CD4-positive, alpha-beta T cell (primary cell): ENCODE measurements around the gene PDCD10. TPM values are rescaled to one million over a fixed set of nuclear protein-coding genes. Genes with fewer than 3 reads are reported as not detected.

Experiments
- ATAC-seq: fragments of 200-7000 bp; cut with Tn5 transposase; one replicate; pipeline ENCODE4 v1.10.0; 2022; ENCODE audit warnings: mild to moderate bottlenecking; ENCODE audit not compliant: poor library complexity
- CTCF ChIA-PET: fragments of 350-600 bp; sonication (Branson Sonifier 250); formaldehyde crosslinking; loops from one replicate; lab custom pipeline; 2021; ENCODE audit warnings: antibody characterized with exemption, inconsistent platforms; lab: Charles Lee
- POLR2A ChIA-PET: fragments of 350-600 bp; sonication (Branson Sonifier 250); formaldehyde crosslinking; loops from one replicate; lab custom pipeline; 2021; ENCODE audit warnings: antibody characterized with exemption, inconsistent platforms; lab: Charles Lee
- DNase-seq, 14 experiments: peaks; one replicate each; pipeline ENCODE4 v3.0.0-alpha.2; 2013 to 2020; ENCODE audit warnings: mixed read lengths in 2 of 14
- H3K27ac ChIP-seq, 2 donors: one replicate each; pipeline versions ENCODE4 v1.5.1 to v1.7.0; 2013; ENCODE audit warnings: low read length in 2 of 2, low read depth in 1 of 2, mild to moderate bottlenecking in 1 of 2
- H3K27me3 ChIP-seq, 2 experiments: 1 replicate in 1 of 2; 2 replicates in 1 of 2; pipeline versions ENCODE4 v1.6.1 to v1.7.0; 2013; ENCODE audit warnings: low read length in 2 of 2, control low read depth in 1 of 2, mild to moderate bottlenecking in 1 of 2, moderate library complexity in 1 of 2; ENCODE audit not compliant: insufficient read depth in 2 of 2, control insufficient read depth in 1 of 2
- H3K36me3 ChIP-seq: one replicate; pipeline ENCODE4 v1.6.1; 2013; ENCODE audit warnings: low read length, control low read depth; ENCODE audit not compliant: insufficient read depth
- H3K4me1 ChIP-seq: one replicate; pipeline ENCODE4 v1.6.1; 2013; ENCODE audit warnings: low read length, control low read depth; ENCODE audit not compliant: insufficient read depth
- H3K4me3 ChIP-seq: one replicate; pipeline ENCODE4 v1.5.1; 2013; ENCODE audit warnings: mild to moderate bottlenecking, low read length, moderate library complexity
- H3K9me3 ChIP-seq, 2 experiments: 1 replicate in 1 of 2; 2 replicates in 1 of 2; pipeline versions ENCODE4 v1.6.1 to v1.7.0; 2013; ENCODE audit warnings: low read length in 2 of 2, mild to moderate bottlenecking in 2 of 2, control low read depth in 1 of 2, moderate library complexity in 1 of 2; ENCODE audit not compliant: control insufficient read depth in 1 of 2, insufficient read depth in 1 of 2
- H3K27ac Mint-ChIP-seq: one replicate; pipeline ENCODE4 v1.8.0; 2020; ENCODE audit warnings: mixed read lengths
- H3K27me3 Mint-ChIP-seq: one replicate; pipeline ENCODE4 v1.8.0; 2021; ENCODE audit warnings: mixed read lengths
- H3K36me3 Mint-ChIP-seq: one replicate; pipeline ENCODE4 v1.8.0; 2021; ENCODE audit warnings: low read depth, mixed read lengths
- H3K4me1 Mint-ChIP-seq: one replicate; pipeline ENCODE4 v1.8.0; 2021; ENCODE audit warnings: low read depth, mixed read lengths
- H3K4me3 Mint-ChIP-seq: one replicate; pipeline ENCODE4 v1.8.0; 2020; ENCODE audit warnings: mild to moderate bottlenecking, mixed read lengths
- H3K9me3 Mint-ChIP-seq: one replicate; pipeline ENCODE4 v1.8.0; 2020; ENCODE audit warnings: mixed read lengths
- CTCF ChIP-seq: fragments of 200-600 bp; IDR thresholded peaks from one replicate; pipeline ENCODE4 v1.8.0; 2022; ENCODE audit warnings: antibody characterized with exemption, mild to moderate bottlenecking
- intact Hi-C, 2 experiments: fragments of 100-400 bp; cut with DNase I in 1 of 2; cut with micrococcal nuclease in 1 of 2; formaldehyde crosslinking; loops; one replicate each; pipeline versions ENCODE4 v1.15.1 to v1.9.0; 2023 to 2025; cut with DNase I, micrococcal nuclease
- polyA plus RNA-seq, 2 donors: library from polyadenylated mRNA; unstranded; fragments of 120-200 nt; gene quantifications; one replicate each; pipeline ENCODE4 v1.2.1, GENCODE V29; 2013
- total RNA-seq, 174 experiments: library from RNA in 2 of 174; stranded (reverse) in 2 of 174; gene quantifications; one replicate each; pipeline ENCODE4 v1.2.3 and lab custom pipeline; 2021 to 2026

Gene PDCD10
- total RNA-seq: 10 to 100 TPM; 19.0 to 22.8 TPM
- 62.2 TPM for polyA plus RNA-seq (2013, experiment 1 of 2)
- polyA plus RNA-seq (2013, experiment 2 of 2): 62.5 TPM
- total RNA-seq (lab: John Stamatoyannopoulos, UW): 25.5 to 109 (median 56.3) reads per million in 172 experiments

- H3K4me1 Mint-ChIP-seq: peaks cover 16% of the 10 kb centered on the region
- no peak for TF ChIP-seq CTCF
- no peaks in the 10 kb centered on the region for H3K27me3 Mint-ChIP-seq
- Histone ChIP-seq H3K27me3 (no peaks in the 10 kb centered on the region), H3K9me3 (no peaks in the 10 kb centered on the region), H3K4me3 (peak within 1 kb of the TSS; percentile 80), H3K4me1 (peaks cover 7% of the 10 kb centered on the region), H3K36me3 (no peaks in the 10 kb centered on the region), H3K27ac (peak within 1 kb of the TSS; percentile 77 to 80)
- DNase-seq (peak; percentile 92 to 99 (median 95)), ATAC-seq (peak; percentile 85)
- peaks cover 6% of the 10 kb centered on the region for H3K36me3 Mint-ChIP-seq
- no peak within 1 kb of the TSS for H3K4me3 Mint-ChIP-seq
- ChIA-PET POLR2A (interaction anchor here (0.6 to 1.4 kb wide), 7 partner anchors 9 to 360 kb away, joined by 3 to 4 read pairs (median 3); no protein-coding TSS in a partner anchor), CTCF (no interaction called here)
- H3K9me3 Mint-ChIP-seq: no peaks in the 10 kb centered on the region
- intact Hi-C loops: loop anchor here in 1 of 2 experiments (2.0 to 5.0 kb wide), 2 partner anchors 42 to 354 kb away; partner anchors contain the start of gene ZBBX
- no peak within 1 kb of the TSS for H3K27ac Mint-ChIP-seq
Measured at GRCh38 chr3:167734498-167735232, at the start of gene PDCD10. TSS of gene PDCD10 (minus strand) at chr3:167734892. CDS start at chr3:167720157, 14,735 bp downstream.

- Mint-ChIP-seq H3K4me3 (no peak overlapping the region), H3K4me1 (no peaks in the 10 kb centered on the region), H3K36me3 (no peaks in the 10 kb centered on the region), H3K27me3 (no peaks in the 10 kb centered on the region), H3K9me3 (peaks cover 5% of the 10 kb centered on the region), H3K27ac (no peak overlapping the region)
- H3K9me3 ChIP-seq: no peaks in the 10 kb centered on the region
- POLR2A ChIA-PET: no interaction called here
- no peak overlapping the region for H3K27ac ChIP-seq
- H3K4me3 ChIP-seq: no peak overlapping the region
- TF ChIP-seq CTCF: no peak
- H3K27me3 ChIP-seq: no peaks in the 10 kb centered on the region
- CTCF ChIA-PET: no interaction called here
- no peak for DNase-seq
- intact Hi-C loops: no loop called here
- ATAC-seq: no peak
- H3K4me1 ChIP-seq: no peaks in the 10 kb centered on the region
- no peaks in the 10 kb centered on the region for H3K36me3 ChIP-seq
Measured at GRCh38 chr3:167783781-167784180, 49.1 kb upstream of the PDCD10 start.

GRCh38 chr3:167780214-167780883, 45.7 kb upstream of the PDCD10 start:
- peaks cover 9% of the 10 kb centered on the region for H3K9me3 Mint-ChIP-seq
- ChIA-PET POLR2A (no interaction called here), CTCF (no interaction called here)
- no peak overlapping the region for H3K27ac Mint-ChIP-seq
- peaks cover 0 to 5% of the 10 kb centered on the region in 2 experiments for H3K9me3 ChIP-seq
- H3K27ac ChIP-seq: no peak overlapping the region
- H3K4me3 Mint-ChIP-seq: no peak overlapping the region
- no peaks in the 10 kb centered on the region for H3K27me3 Mint-ChIP-seq
- H3K27me3 ChIP-seq: no peaks in the 10 kb centered on the region
- no peak overlapping the region for H3K4me3 ChIP-seq
- no peak for ATAC-seq
- no peaks in the 10 kb centered on the region for H3K4me1 ChIP-seq
- H3K36me3 ChIP-seq: no peaks in the 10 kb centered on the region
- DNase-seq: no peak
- H3K36me3 Mint-ChIP-seq: no peaks in the 10 kb centered on the region
- H3K4me1 Mint-ChIP-seq: no peaks in the 10 kb centered on the region
- TF ChIP-seq CTCF: no peak
- intact Hi-C loops: no loop called here
